Measurements from ENCODE around the gene DBF4B. TPM values are rescaled to one million over a fixed set of nuclear protein-coding genes. Genes with fewer than 3 reads are reported as not detected.

The DBF4B gene
- polyA plus RNA-seq, 1 of the 3 experiments (the other 2 are of a cell fraction) = 8.3 TPM

Small RNA genes within 50 kb of the gene (small RNA-seq; reads per million reads assigned to genes)
- gene RN7SL819P = 0 reads per million in 7 experiments

Other genes with a start within 250 kb of the DBF4B start
- gene GPATCH8, start 205.3 kb upstream of the DBF4B start, polyA plus RNA-seq (2012; rRNA removed) = 12.7 and 15.2 TPM in 2 replicates
- gene FZD2, start 151.2 kb upstream of the DBF4B start, polyA plus RNA-seq (2012; rRNA removed) = 28.9 and 35.1 TPM in 2 replicates
- gene MEIOC, start 52.2 kb upstream of the DBF4B start, polyA plus RNA-seq (2012; rRNA removed) = 1.2 and 1.3 TPM in 2 replicates
- 6.4 and 8.9 TPM in 2 replicates for gene CCDC43, start 18.9 kb upstream of the DBF4B start, polyA plus RNA-seq (2012; rRNA removed)
- gene ADAM11, start 50.3 kb downstream of the DBF4B start, polyA plus RNA-seq (2012; rRNA removed) = 1.8 and 2.5 TPM in 2 replicates
- gene GJC1, start 121.6 kb downstream of the DBF4B start, polyA plus RNA-seq (2012; rRNA removed) = 15.2 and 15.6 TPM in 2 replicates
- gene HIGD1B, start 139.2 kb downstream of the DBF4B start, polyA plus RNA-seq (2012; rRNA removed) = not detected in 2 replicates
- 79.9 and 82.9 TPM in 2 replicates for gene EFTUD2, start 190.8 kb downstream of the DBF4B start, polyA plus RNA-seq (2012; rRNA removed)
- 0.48 and 0.71 TPM in 2 replicates for gene GFAP, start 206.8 kb downstream of the DBF4B start, polyA plus RNA-seq (2012; rRNA removed)
- 12.6 and 14.7 TPM in 2 replicates for gene KIF18B, start 239.1 kb downstream of the DBF4B start, polyA plus RNA-seq (2012; rRNA removed)